ENCODE data around the gene RHBDF2.
"Not testable (repeated sequence)": the region's sequence is repeated elsewhere in the genome, so short reads cannot be mapped to it uniquely, and the experiment has no call there.

The RHBDF2 gene

DNA sequence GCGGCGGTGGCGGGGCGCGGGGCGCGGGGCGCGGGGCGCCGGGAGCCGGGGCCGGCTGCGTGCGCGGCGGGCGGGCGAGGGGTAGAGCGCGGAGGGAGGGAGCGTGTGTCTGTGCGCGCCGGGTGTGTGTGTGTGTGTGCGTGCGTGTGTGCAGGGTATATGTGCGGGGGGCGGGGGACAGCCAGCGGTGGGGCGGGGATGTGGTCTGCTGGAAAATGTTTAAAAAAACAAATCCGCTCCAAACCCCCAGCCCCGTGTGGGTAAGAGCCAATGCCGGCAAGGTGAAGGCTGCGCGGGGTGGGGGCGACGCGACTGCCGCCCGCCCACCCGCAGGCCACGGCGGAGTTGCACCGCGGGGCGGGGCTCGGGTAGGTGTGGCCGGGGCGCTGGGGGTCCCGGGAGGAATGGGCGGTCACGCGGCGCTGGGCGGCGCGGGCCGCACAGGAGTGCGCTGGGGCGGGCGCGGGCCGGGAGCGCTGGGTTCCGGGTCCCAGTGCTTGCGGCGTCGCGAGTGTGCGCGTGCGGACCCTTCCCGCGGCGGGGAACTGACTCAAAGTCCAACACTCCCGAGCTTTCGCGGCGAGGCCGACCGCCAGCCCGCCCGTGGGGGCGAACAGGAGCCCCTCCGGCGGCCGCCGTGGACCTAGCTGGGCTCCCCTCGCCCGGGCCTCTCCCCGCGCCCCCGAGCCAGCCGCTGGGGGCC, 36.5 kb upstream of the RHBDF2 start, which contains the start of gene CYGB:
Gene CYGB, minus strand, starts transcription at position 132 of the 703 bp plus-strand sequence. CDS start 167 bp downstream, outside the sequence.
- no peak within 1 kb of the TSS for H3K27ac ChIP-seq (ENCODE audit: insufficient read depth, low read length, poor library complexity, severe bottlenecking)

DNA sequence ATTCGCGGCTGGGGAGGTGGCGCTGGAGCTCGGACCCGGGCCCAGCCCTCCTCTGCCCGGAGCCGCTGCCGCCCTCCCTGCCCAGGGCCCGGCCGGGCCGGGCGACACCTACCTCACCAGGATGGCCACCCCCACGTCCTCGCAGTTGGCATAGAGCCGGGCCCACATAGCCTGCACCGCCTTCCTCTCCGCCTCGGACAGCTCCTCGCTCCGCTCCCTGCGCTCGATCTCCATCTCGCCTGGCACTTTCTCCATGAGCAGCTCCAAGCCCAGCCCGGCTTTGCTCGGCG, 36.0 kb upstream of the RHBDF2 start:
- Histone ChIP-seq H3K27me3 (replicated peaks; ENCODE audit: control insufficient read depth, insufficient read depth, low read length, poor library complexity, severe bottlenecking) (peaks cover 22% of the 10 kb centered on the region), H3K4me1 (ENCODE audit: control insufficient read depth, insufficient read depth, low read length, poor library complexity, severe bottlenecking) (peaks cover 14% of the 10 kb centered on the region), H3K27ac (ENCODE audit: insufficient read depth, low read length, poor library complexity, severe bottlenecking) (no peak overlapping the region), H3K36me3 (ENCODE audit: control insufficient read depth, insufficient read depth, low read length) (no peaks in the 10 kb centered on the region), H3K4me3 (ENCODE audit: insufficient read depth, low read depth, low read length, poor library complexity, severe bottlenecking) (no peak overlapping the region), H3K9me3 (ENCODE audit: control insufficient read depth, low read length) (no peaks in the 10 kb centered on the region)
- DNase-seq, result no peak

More for the DNA sequence above, 36.5 kb upstream of the RHBDF2 start, which contains the start of gene CYGB:
- Histone ChIP-seq H3K4me3 (ENCODE audit: insufficient read depth, low read depth, low read length, poor library complexity, severe bottlenecking) (no peak within 1 kb of the TSS), H3K4me1 (ENCODE audit: control insufficient read depth, insufficient read depth, low read length, poor library complexity, severe bottlenecking) (peaks cover 14% of the 10 kb centered on the region), H3K36me3 (ENCODE audit: control insufficient read depth, insufficient read depth, low read length) (no peaks in the 10 kb centered on the region), H3K9me3 (ENCODE audit: control insufficient read depth, low read length) (no peaks in the 10 kb centered on the region), H3K27me3 (replicated peaks; ENCODE audit: control insufficient read depth, insufficient read depth, low read length, poor library complexity, severe bottlenecking) (peaks cover 25% of the 10 kb centered on the region)
- no peak for DNase-seq

DNA sequence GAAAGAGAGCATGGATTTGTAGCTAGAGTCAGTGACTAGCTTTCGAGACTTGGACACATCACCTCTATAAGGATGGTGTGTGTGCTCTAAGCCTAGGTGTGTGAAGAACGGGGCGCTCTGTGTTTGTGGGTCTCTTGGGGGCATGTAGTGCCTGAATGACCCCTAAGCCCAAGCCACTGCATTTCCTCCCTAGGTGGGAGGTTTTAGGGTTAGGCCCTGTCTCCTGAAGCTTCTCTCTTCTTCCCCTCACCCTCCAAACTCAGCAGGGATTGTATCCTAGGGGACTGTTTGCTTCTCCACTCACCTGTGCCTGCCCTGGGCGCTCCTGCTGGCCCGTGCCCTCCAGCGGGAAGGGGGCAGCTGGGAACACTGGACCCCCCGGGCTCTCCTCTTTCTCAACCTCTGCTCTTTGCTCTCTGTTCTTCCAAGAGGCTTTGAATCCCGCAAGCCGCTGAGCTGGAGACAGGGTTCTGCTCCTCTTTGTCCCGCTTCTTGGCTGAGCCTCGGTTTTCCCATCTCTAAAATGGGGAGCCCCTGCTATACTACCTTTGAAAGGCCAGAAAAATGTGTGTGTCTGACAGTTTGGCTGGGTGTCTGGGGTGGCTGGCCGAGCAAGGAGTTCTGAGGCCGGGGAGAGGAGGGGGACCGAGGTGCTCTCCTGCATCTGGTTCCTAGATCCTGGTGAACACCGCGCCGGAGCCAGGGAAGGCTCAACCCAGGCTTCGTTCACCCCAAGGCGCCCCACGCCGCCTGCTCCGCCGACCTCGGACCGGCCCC, 35.5 kb upstream of the RHBDF2 start:
- peaks cover 22% of the 10 kb centered on the region for H3K27me3 ChIP-seq (replicated peaks; ENCODE audit: control insufficient read depth, insufficient read depth, low read length, poor library complexity, severe bottlenecking)
- no peak overlapping the region for H3K4me3 ChIP-seq (ENCODE audit: insufficient read depth, low read depth, low read length, poor library complexity, severe bottlenecking)
- no peak for DNase-seq
- H3K36me3 ChIP-seq (ENCODE audit: control insufficient read depth, insufficient read depth, low read length), result no peaks in the 10 kb centered on the region
- H3K9me3 ChIP-seq (ENCODE audit: control insufficient read depth, low read length), result no peaks in the 10 kb centered on the region
- H3K4me1 ChIP-seq (ENCODE audit: control insufficient read depth, insufficient read depth, low read length, poor library complexity, severe bottlenecking), result peaks cover 14% of the 10 kb centered on the region
- no peak overlapping the region for H3K27ac ChIP-seq (ENCODE audit: insufficient read depth, low read length, poor library complexity, severe bottlenecking)

DNA sequence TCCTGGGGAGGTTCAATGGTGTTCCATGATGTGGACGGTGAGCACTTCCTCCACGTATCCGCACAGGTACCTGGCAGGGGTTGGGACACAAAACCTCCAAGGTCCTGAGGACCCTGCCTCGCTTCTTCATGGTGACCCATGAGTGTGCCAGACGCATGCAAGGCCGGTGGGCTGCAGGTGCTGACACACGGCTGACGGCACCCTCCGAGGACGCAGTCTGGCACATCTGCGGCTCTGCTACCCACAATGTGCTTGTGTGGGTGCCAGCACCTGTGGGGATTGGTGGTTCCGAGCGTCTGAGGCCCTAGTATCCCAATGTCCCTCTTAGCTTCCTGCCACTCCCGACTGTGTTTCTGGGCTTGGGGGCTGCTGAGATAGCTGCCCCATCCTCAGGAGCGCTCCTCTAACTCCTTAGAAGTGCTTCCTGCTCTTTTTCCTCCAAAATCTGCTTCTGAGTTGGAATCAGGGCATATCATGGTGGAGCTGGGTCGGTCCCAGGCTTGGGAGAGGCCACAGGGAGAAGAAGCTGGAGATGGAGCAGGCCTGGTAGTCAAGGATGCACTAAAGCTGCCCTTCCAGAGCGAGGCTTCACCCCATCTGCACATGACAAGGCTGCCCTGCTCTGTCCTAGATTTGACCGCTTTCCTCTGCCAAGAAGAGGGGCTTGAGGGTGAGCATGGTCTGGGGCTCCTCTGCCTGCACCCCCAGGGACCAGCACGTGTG, 34.7 kb upstream of the RHBDF2 start:
- Histone ChIP-seq H3K9me3 (ENCODE audit: control insufficient read depth, low read length) (no peaks in the 10 kb centered on the region), H3K27ac (ENCODE audit: insufficient read depth, low read length, poor library complexity, severe bottlenecking) (no peak overlapping the region), H3K36me3 (ENCODE audit: control insufficient read depth, insufficient read depth, low read length) (no peaks in the 10 kb centered on the region), H3K27me3 (replicated peaks; ENCODE audit: control insufficient read depth, insufficient read depth, low read length, poor library complexity, severe bottlenecking) (peaks cover 22% of the 10 kb centered on the region), H3K4me3 (ENCODE audit: insufficient read depth, low read depth, low read length, poor library complexity, severe bottlenecking) (no peak overlapping the region), H3K4me1 (ENCODE audit: control insufficient read depth, insufficient read depth, low read length, poor library complexity, severe bottlenecking) (peaks cover 14% of the 10 kb centered on the region)
- DNase-seq, result no peak

DNA sequence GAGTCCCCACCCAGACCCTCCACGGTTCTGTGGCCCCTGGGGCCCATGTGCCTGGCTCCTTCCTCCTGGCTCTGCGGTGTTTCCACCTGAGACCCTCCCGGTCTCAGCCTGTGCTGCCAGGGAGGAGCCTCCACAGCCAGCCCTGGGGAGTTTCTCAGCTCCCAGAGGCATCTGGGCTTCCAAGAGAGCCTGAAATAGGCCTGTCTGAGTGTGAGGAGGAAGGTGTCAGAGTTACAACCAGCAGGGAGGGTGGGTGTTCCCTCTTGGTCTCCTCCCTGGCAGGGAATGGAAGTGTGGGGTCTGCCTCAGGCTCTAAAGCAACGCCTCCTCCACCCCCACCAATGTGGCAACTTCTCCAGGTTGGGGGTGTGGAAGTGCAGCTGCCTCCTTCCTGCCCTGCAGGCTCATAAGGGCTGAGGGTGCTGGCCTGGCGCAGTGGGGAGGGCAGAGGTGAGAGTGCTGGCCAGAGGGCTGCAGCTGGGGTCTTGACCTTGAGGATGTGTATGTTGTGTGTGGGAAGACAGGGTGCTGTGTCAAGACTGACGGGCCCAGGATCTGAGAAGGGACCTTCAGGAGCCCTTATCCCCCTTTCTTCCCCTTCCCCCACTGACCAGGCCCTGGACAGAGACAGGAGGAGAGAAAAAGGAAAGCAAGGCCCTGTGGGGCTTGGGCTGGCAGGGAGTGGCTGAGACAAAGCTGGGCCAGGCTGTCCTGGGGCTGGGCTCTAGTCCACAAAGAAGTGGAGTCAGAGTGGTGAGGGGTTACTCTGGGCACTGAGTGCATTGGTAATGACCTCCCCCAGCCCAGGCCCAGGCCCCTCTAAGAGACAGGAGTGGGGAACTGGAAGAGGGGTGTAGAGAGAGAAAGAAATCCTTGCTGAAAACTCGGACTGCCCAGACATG, 33.9 kb upstream of the RHBDF2 start:
- Histone ChIP-seq H3K27ac (ENCODE audit: insufficient read depth, low read length, poor library complexity, severe bottlenecking) (no peak overlapping the region), H3K36me3 (ENCODE audit: control insufficient read depth, insufficient read depth, low read length) (no peaks in the 10 kb centered on the region), H3K4me1 (ENCODE audit: control insufficient read depth, insufficient read depth, low read length, poor library complexity, severe bottlenecking) (peaks cover 10% of the 10 kb centered on the region), H3K9me3 (ENCODE audit: control insufficient read depth, low read length) (no peaks in the 10 kb centered on the region), H3K4me3 (ENCODE audit: insufficient read depth, low read depth, low read length, poor library complexity, severe bottlenecking) (no peak overlapping the region), H3K27me3 (replicated peaks; ENCODE audit: control insufficient read depth, insufficient read depth, low read length, poor library complexity, severe bottlenecking) (peaks cover 22% of the 10 kb centered on the region)
- no peak for DNase-seq

DNA sequence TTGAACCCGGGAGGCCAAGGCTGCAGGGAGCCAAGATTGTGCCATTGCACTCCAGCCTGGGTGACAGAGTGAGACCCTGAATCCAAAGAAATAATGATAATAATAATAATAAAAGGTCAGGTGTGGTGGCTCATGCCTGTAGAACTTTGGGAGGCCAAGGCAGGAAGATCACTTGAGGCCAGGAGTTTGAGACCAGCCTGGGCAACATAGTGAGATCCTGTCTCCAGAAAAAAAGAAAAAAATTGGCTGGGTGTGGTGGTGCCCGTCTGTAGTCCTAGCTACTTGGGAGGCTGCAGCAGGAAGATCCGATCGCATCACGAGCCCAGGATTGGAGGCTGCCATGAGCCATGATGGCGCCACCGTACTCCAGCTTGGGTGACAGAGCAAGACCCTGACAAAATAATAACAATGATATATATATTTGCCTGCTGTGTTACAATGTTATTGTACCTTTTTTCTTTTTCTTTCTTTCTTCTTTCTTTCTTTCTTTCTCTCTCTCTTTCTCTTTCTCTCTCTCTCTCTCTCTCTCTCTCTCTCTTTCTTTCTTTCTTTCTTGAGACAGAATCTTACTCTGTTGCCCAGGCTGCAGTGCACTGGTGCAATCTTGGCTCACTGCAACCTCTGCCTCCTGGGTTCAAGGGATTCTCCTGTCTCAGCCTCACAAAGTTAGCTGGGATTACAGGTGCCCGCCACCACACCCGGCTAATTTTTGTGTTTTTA, 32.6 kb upstream of the RHBDF2 start:
- H3K27ac ChIP-seq (ENCODE audit: insufficient read depth, low read length, poor library complexity, severe bottlenecking); H3K36me3 ChIP-seq (ENCODE audit: control insufficient read depth, insufficient read depth, low read length); H3K4me3 ChIP-seq (ENCODE audit: insufficient read depth, low read depth, low read length, poor library complexity, severe bottlenecking); H3K9me3 ChIP-seq (ENCODE audit: control insufficient read depth, low read length); DNase-seq: not testable (repeated sequence)
- H3K27me3 ChIP-seq (replicated peaks; ENCODE audit: control insufficient read depth, insufficient read depth, low read length, poor library complexity, severe bottlenecking), result peaks cover 19% of the 10 kb centered on the region
- peaks cover 14% of the 10 kb centered on the region for H3K4me1 ChIP-seq (ENCODE audit: control insufficient read depth, insufficient read depth, low read length, poor library complexity, severe bottlenecking)

DNA sequence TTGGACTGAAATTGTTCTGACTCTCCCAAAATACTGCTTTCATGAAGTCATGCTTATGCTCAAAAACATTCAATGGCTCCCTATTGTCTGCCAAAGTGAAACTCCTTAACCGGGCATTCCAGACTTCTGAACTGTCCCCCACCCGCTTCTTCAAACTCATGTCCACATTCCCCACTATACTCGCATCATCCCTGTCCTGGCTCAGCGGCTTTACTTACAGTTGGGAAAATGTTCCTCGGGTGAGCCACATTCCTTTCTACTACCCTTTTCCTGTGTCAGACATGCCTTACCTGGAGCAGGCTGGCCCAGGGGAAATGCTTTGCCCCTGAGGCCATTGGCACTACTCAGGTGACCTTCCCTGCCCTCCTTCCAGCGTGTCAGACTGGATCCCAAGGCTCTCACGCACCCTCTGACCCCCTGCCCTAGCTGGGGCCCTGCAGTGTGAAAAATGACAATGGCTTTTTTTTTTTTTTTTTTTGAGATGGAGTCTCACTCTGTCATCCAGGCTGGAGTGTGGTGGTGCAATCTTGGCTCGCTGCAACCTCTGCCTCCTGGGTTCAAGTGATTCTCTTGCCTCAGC, 30.9 kb upstream of the RHBDF2 start:
- H3K27me3 ChIP-seq (replicated peaks; ENCODE audit: control insufficient read depth, insufficient read depth, low read length, poor library complexity, severe bottlenecking), result peaks cover 8% of the 10 kb centered on the region
- no peak for DNase-seq
- no peaks in the 10 kb centered on the region for H3K9me3 ChIP-seq (ENCODE audit: control insufficient read depth, low read length)
- no peak overlapping the region for H3K27ac ChIP-seq (ENCODE audit: insufficient read depth, low read length, poor library complexity, severe bottlenecking)
- H3K4me1 ChIP-seq (ENCODE audit: control insufficient read depth, insufficient read depth, low read length, poor library complexity, severe bottlenecking), result peaks cover 19% of the 10 kb centered on the region
- H3K36me3 ChIP-seq (ENCODE audit: control insufficient read depth, insufficient read depth, low read length), result no peaks in the 10 kb centered on the region
- H3K4me3 ChIP-seq (ENCODE audit: insufficient read depth, low read depth, low read length, poor library complexity, severe bottlenecking), result no peak overlapping the region

DNA sequence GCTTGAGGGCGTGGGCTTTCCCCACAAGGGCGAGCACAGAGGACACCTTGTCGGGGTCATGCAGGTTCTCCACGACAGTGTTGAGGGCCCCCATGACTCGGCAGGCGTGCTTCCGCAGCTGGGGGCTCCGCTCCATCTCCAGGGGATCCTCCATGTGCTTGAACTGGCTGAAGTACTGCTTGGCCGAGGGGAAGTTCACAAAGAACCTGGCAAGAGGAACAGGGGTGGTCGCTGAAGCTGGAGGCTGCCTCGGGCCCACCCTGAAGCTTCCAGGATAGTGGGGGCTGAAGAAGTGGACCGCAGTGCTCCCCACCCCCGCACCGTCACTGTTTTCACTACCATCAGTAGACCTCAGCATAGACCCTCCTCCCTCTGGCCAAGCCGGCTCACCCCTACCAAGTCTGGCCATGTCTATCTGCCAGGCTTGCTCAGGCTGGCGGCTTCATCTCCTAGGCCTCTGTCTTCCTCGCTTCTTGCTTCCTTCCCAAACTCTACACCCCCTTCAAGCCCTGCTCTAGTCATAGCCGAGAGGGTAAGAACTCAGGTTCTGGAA, 30.3 kb upstream of the RHBDF2 start:
- Histone ChIP-seq H3K4me3 (ENCODE audit: insufficient read depth, low read depth, low read length, poor library complexity, severe bottlenecking) (no peak overlapping the region), H3K4me1 (ENCODE audit: control insufficient read depth, insufficient read depth, low read length, poor library complexity, severe bottlenecking) (peaks cover 19% of the 10 kb centered on the region), H3K9me3 (ENCODE audit: control insufficient read depth, low read length) (no peaks in the 10 kb centered on the region), H3K36me3 (ENCODE audit: control insufficient read depth, insufficient read depth, low read length) (no peaks in the 10 kb centered on the region), H3K27me3 (replicated peaks; ENCODE audit: control insufficient read depth, insufficient read depth, low read length, poor library complexity, severe bottlenecking) (peaks cover 4% of the 10 kb centered on the region), H3K27ac (ENCODE audit: insufficient read depth, low read length, poor library complexity, severe bottlenecking) (no peak overlapping the region)
- DNase-seq, result no peak

Measured in effector memory CD4-positive, alpha-beta T cell (primary cell).